ENCODE results near the gene ODC1.

Gene ODC1

DNA sequence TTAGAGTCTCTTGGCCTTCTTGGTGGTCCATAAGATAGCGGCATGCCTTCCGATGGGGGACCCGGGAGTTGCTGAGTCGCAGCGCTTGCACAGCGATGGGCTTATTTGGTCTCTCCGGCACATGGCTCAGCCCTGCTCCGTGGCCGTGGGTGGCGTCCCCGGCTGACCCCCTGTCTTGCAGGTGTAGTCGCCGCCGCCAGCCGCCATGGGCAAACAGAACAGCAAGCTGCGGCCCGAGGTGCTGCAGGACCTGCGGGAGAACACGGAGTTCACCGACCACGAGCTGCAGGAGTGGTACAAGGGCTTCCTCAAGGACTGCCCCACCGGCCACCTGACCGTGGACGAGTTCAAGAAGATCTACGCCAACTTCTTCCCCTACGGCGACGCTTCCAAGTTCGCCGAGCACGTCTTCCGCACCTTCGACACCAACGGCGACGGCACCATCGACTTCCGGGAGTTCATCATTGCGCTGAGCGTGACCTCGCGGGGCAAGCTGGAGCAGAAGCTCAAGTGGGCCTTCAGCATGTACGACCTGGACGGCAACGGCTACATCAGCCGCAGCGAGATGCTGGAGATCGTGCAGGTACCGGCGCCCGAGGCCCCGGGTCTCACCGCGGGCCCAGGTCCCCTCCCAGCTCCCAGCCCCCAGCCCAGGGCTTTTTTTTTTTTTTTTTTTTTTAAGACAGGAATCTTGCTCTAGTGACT lies 28.4 kb downstream of the ODC1 start:
- DNase-seq (ENCODE audit: extremely low read depth in 1 of 2, low read depth in 1 of 2), result no peak

GRCh38 chr2:10417551-10418335 lies 30.4 kb downstream of the ODC1 start:
- no peak for DNase-seq (ENCODE audit: extremely low read depth in 1 of 2, low read depth in 1 of 2)

GRCh38 chr2:10415640-10416039 lies 32.5 kb downstream of the ODC1 start:
- DNase-seq (ENCODE audit: extremely low read depth in 1 of 2, low read depth in 1 of 2), result no peak

DNA sequence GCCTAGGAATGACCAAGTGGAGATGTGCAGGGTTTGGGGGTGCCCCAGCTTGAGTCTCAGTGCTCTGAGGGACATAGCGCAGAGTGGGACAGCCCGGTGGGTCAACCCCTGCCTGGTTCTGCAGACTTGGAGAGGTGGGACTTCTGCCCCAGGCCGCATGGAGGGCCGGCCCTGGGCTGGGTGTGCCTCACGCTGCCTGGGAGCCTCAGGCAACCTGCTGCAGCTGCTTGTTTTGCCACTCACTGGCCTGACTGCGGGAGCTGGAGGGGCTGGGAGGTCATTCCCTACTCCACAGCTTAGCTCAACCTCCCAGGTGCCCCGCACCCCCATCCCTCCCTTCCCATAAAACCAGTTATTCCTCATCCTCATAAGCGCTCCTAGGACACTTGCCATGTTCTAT lies 33.1 kb downstream of the ODC1 start:
- no peak for DNase-seq (ENCODE audit: extremely low read depth in 1 of 2, low read depth in 1 of 2)

DNA sequence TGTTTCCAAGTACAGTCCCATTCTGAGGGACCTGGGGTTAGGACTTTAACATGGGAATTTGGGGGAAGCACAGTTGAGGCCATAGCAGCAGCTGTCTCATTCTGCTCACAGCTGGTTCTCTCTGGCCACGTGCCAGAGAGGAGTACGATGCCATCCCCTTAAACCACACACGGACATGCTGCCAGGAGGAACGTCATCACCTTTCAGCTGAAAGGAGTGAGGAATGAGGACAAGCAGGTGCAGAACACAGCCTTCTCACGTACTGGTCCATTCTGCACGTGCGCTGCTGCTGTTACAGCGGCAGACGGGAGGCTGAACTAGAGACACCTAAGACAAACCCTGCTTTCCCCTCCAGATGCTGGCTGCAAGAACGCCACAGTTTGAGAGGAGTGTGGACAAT lies 33.5 kb downstream of the ODC1 start:
- DNase-seq (ENCODE audit: extremely low read depth in 1 of 2, low read depth in 1 of 2), result no peak

GRCh38 chr2:10413991-10414451 lies 34.1 kb downstream of the ODC1 start:
- DNase-seq (ENCODE audit: extremely low read depth in 1 of 2, low read depth in 1 of 2), result no peak

GRCh38 chr2:10413503-10413902 lies 34.6 kb downstream of the ODC1 start:
- DNase-seq (ENCODE audit: extremely low read depth in 1 of 2, low read depth in 1 of 2), result no peak

DNA sequence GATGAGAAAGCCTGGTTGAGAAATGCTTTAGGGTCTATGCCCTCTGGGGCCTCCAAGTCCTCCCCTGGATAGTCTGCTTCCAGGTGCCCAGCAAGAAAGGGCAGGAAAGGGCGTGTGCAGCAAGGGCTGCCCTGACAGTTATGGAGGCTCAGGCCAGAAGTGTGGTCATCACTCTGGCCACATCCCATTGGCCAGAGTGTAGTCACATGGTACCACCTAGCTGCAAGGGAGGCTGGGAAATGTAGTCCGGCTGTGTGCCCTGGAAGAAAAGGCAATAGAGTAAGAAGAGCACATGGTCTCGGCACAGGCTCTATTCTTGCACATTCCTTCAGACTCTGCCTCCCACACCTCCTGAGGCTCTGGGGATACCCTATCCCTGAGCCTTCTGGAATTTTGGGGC lies 35.7 kb downstream of the ODC1 start:
- peak in 1 of 2 donors; percentile 23 for DNase-seq (ENCODE audit: extremely low read depth in 1 of 2, low read depth in 1 of 2)

DNA sequence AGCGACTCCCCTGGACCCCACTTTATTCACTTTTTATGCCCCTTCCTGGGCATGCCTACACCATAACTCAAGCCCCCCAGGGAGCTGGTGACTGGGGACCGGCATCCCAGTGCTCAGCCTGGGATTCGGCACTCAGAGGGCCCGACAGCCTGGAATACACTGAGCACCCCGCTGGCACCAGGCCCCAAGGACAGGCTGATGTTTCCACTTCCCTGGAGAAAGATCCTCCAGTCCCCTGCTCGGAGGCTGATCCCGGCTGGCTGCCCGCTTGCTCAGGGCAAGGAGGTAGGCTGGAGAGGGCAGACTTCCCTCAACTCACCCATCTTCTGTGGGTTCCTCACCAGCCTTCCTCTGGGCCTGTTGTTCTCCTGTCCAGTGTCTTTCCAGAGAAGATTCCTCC lies 36.6 kb downstream of the ODC1 start:
- DNase-seq (ENCODE audit: extremely low read depth in 1 of 2, low read depth in 1 of 2), result no peak

GRCh38 chr2:10410823-10411437 lies 37.2 kb downstream of the ODC1 start:
- no peak for DNase-seq (ENCODE audit: extremely low read depth in 1 of 2, low read depth in 1 of 2)

DNA sequence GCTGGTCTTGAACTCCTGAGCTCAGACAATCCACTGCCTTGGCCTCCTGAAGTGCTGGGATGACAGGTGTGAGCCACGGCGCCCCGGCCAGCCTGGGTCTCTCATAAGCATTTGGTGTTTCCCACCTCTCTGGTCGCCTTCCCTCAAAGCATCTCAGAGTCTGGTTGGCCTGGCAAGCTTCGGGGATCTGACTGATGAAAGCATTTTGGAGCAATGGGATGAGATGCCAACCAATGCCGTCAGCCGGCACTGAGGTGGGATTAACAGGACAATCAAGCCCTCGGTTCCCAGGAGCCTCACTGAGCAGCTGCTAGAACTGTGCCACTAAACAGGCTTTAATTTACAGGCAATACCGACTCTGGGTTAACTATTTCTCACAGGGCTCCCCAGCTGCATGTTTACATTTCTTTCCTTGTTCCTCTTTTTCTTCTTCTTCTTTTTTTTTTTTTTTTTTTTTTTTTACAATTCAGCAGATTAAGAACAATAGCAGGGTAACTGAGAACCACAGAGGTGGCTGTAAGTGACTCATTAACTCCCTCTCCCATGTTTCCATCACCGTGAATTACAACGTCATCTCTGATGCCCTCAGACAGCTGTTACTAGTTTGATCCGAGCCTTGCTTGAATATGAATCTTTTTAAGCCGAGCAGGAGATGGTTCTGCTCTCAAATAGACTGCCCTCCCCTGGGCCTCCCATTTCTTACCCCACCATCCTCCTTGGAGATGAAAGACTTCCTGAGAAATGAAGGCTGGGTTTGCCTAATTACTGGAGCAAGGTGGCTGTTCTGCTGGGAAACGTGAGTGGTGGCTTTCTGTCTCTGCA lies 37.9 kb downstream of the ODC1 start:
- DNase-seq (ENCODE audit: extremely low read depth in 1 of 2, low read depth in 1 of 2), result no peak

GRCh38 chr2:10408649-10409579 lies 39.2 kb downstream of the ODC1 start:
- peak; percentile 61 to 72 for DNase-seq (ENCODE audit: extremely low read depth in 1 of 2, low read depth in 1 of 2)

GRCh38 chr2:10407841-10408648 lies 40.1 kb downstream of the ODC1 start:
- DNase-seq (ENCODE audit: extremely low read depth in 1 of 2, low read depth in 1 of 2), result peak; percentile 43 to 76

GRCh38 chr2:10407432-10407831 lies 40.7 kb downstream of the ODC1 start:
- DNase-seq (ENCODE audit: extremely low read depth in 1 of 2, low read depth in 1 of 2), result no peak

GRCh38 chr2:10406491-10407188 lies 41.5 kb downstream of the ODC1 start:
- no peak for DNase-seq (ENCODE audit: extremely low read depth in 1 of 2, low read depth in 1 of 2)

DNA sequence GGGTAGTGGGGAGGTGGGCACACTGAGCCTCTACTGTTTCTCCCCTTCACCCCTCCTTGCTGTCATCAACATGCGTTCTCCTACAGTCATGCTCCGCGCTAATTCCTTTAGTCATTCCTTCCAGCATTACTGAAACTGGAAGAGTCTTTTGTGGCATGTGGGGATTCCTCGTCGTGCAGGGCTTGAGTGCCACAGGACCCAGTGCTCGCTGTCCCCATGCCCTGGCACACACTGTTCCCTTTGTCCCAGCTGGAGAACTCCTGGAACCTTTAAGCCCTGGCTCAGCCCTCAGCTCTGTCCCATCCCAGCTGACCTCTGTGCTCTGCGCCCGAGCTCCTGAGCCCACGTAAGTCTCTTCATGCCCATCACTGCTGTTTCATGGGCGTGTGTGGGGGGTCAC lies 42.1 kb downstream of the ODC1 start:
- no peak for DNase-seq (ENCODE audit: extremely low read depth in 1 of 2, low read depth in 1 of 2)

DNA sequence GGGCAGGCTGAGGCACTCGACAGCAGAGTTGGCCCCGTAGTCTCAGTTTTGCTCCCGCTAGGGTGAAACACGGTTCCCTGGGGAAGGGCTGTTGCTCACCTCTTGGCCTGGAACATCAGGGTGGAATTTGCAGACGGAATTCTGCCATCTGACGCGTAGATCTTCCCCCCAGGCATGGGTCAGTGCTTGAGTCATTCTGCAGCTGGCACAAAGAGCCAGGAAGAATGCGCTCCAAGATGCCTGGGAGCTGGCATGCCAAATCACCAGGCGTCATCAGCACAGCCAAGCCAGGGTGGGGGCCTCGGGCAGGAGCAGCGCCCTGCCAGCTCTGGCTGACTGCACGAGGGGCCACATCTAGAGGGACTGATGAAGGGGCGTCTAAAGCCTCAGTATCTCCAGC lies 42.7 kb downstream of the ODC1 start:
- DNase-seq (ENCODE audit: extremely low read depth in 1 of 2, low read depth in 1 of 2), result no peak

GRCh38 chr2:10404324-10405143 lies 43.6 kb downstream of the ODC1 start:
- no peak for DNase-seq (ENCODE audit: extremely low read depth in 1 of 2, low read depth in 1 of 2)
